DND-41 (cell line): ENCODE data around the gene ATP2A2.

Experiments
- ATAC-seq: fragments of 200-7000 bp; cut with Tn5 transposase; 3 replicates; pipeline ENCODE4 v1.9.1; 2021; ENCODE audit warnings: low read depth; ENCODE audit not compliant: insufficient read depth
- DNase-seq: peaks from one replicate; pipeline ENCODE4 v3.0.0-alpha.2; 2020
- H2AFZ ChIP-seq: 2 replicates; pipeline ENCODE4 v1.6.0; 2012; ENCODE audit warnings: low read depth, low read length
- H3K27ac ChIP-seq: 2 replicates; pipeline ENCODE4 v1.5.1; 2012; ENCODE audit warnings: low read length, inconsistent platforms
- H3K27me3 ChIP-seq: fragments of 200-600 bp; sonication (generic); 2 replicates; pipeline ENCODE4 v1.6.0; 2012; ENCODE audit warnings: low read length, mild to moderate bottlenecking, inconsistent platforms; ENCODE audit not compliant: insufficient read depth, poor library complexity
- H3K36me3 ChIP-seq: 2 replicates; pipeline ENCODE4 v1.5.1; 2012; ENCODE audit warnings: low read length, inconsistent platforms; ENCODE audit not compliant: insufficient read depth
- H3K4me1 ChIP-seq: 2 replicates; pipeline ENCODE4 v1.5.1; 2012; ENCODE audit warnings: mild to moderate bottlenecking, low read length; ENCODE audit not compliant: insufficient read depth
- H3K4me2 ChIP-seq: 2 replicates; pipeline ENCODE4 v1.6.0; 2012; ENCODE audit warnings: mild to moderate bottlenecking, moderate library complexity, low read length, inconsistent platforms; ENCODE audit not compliant: insufficient read depth
- H3K4me3 ChIP-seq, 2 experiments: fragments of 200-600 bp in 1 of 2; shearing (Covaris generic) in 1 of 2; 2 replicates each; pipeline ENCODE4 v1.5.1; 2012 to 2016; ENCODE audit warnings: inconsistent platforms in 2 of 2, low read length in 2 of 2, mild to moderate bottlenecking in 2 of 2, low read depth in 1 of 2, moderate library complexity in 1 of 2
- H3K79me2 ChIP-seq: 2 replicates; pipeline ENCODE4 v1.6.0; 2012; ENCODE audit warnings: low read length, inconsistent platforms; ENCODE audit not compliant: insufficient read depth
- H3K9ac ChIP-seq: 2 replicates; pipeline ENCODE4 v1.6.0; 2012; ENCODE audit warnings: low read depth, mild to moderate bottlenecking, inconsistent platforms, low read length, moderate library complexity
- H3K9me3 ChIP-seq: 2 replicates; pipeline ENCODE4 v1.5.1; 2012; ENCODE audit warnings: low read length, moderate library complexity, mild to moderate bottlenecking, inconsistent platforms; ENCODE audit not compliant: insufficient read depth, severe bottlenecking
- H4K20me1 ChIP-seq: 2 replicates; pipeline ENCODE4 v1.6.0; 2012; ENCODE audit warnings: low read length; ENCODE audit not compliant: insufficient read depth
- EZH2 ChIP-seq: IDR thresholded peaks from 3 replicates; pipeline ENCODE4 v1.6.1; 2012; ENCODE audit warnings: borderline replicate concordance, low read depth, mild to moderate bottlenecking, moderate library complexity, low read length, inconsistent platforms; ENCODE audit not compliant: severe bottlenecking
- TF ChIP-seq, protein P1 (sequence below): IDR thresholded peaks from 2 replicates; pipeline ENCODE4 v1.5.1; 2012; ENCODE audit warnings: borderline replicate concordance, low read length, moderate library complexity, mild to moderate bottlenecking; ENCODE audit not compliant: poor library complexity, severe bottlenecking; ENCODE audit errors: extremely low read depth

The ATP2A2 gene

DNA sequence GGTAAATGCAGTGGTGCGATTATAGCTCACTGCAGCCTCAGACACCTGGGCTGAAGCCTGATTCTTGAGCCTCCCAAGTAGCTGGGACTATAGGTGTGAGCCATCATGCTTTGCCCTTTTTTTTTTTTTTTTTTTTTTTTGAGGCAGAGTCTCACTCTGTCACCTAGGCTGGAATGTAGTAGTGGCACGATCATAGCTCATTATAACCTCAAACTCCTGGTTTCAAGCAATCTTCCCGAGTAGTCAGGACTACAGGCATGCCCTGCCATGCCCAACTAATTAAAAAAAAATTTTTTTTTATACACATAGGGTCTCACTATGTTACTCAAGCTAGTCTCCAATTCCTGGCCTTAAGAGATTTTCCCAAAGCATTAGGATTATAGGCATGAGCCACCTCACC, 6.9 kb downstream of the ATP2A2 start:
- Histone ChIP-seq H3K9me3 (no peaks in the 10 kb centered on the region), H3K79me2 (peaks cover 99% of the 10 kb centered on the region), H3K27me3 (no peaks in the 10 kb centered on the region), H3K36me3 (peaks cover 96% of the 10 kb centered on the region), H3K9ac (no peak overlapping the region), H4K20me1 (peaks cover 67% of the 10 kb centered on the region; the same call in 1 of the 2 replicates), H3K4me1 (peaks cover 39% of the 10 kb centered on the region), H3K4me2 (no peak overlapping the region), H3K4me3 (no peak overlapping the region), H2AFZ (no peak overlapping the region), H3K27ac (no peak overlapping the region)
- DNase-seq (no peak), ATAC-seq (no peak)
- TF ChIP-seq, protein P1, sequence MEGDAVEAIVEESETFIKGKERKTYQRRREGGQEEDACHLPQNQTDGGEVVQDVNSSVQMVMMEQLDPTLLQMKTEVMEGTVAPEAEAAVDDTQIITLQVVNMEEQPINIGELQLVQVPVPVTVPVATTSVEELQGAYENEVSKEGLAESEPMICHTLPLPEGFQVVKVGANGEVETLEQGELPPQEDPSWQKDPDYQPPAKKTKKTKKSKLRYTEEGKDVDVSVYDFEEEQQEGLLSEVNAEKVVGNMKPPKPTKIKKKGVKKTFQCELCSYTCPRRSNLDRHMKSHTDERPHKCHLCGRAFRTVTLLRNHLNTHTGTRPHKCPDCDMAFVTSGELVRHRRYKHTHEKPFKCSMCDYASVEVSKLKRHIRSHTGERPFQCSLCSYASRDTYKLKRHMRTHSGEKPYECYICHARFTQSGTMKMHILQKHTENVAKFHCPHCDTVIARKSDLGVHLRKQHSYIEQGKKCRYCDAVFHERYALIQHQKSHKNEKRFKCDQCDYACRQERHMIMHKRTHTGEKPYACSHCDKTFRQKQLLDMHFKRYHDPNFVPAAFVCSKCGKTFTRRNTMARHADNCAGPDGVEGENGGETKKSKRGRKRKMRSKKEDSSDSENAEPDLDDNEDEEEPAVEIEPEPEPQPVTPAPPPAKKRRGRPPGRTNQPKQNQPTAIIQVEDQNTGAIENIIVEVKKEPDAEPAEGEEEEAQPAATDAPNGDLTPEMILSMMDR = no peak
- no peak for TF ChIP-seq EZH2

DNA sequence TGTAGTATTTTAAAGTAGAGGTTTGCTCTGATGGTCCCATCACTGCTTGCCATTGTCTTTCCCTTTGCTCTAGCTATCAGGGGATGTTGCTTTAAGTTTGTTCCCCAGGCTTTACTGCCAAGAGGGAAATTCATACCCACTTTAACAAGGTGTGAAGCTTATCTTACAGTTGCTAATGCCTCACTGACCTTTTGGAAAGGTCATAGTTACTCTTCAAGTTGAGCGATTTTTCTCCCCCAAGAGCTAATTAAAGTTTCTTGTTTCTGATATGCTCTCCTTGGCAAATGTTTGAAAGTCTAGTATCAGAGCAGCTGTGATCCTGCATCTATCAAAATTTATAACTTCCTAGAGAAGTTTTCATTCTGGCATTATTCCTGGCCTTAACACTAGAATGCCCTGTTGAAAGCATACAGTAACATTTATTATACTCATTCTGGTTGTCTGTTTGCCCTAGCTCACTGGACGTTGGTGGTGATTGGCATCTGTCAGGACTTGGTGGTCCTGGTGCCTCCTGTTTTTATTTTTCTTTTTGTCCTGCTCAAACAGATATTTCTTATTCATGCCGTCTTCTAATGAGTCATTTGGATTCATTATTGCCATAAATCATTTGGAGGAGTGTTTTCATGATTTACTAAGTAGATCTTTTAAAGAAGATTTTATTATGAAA, 8.1 kb downstream of the ATP2A2 start:
- Histone ChIP-seq H3K4me2 (no peak overlapping the region), H3K4me1 (peaks cover 27% of the 10 kb centered on the region), H3K79me2 (peaks cover 94% of the 10 kb centered on the region), H3K27me3 (no peaks in the 10 kb centered on the region), H3K4me3 (no peak overlapping the region), H3K27ac (no peak overlapping the region), H3K9ac (no peak overlapping the region), H2AFZ (no peak overlapping the region), H3K9me3 (no peaks in the 10 kb centered on the region), H4K20me1 (peaks cover 58% of the 10 kb centered on the region; the same call in 1 of the 2 replicates), H3K36me3 (peaks cover 93% of the 10 kb centered on the region)
- no peak for ATAC-seq
- no peak for DNase-seq
- TF ChIP-seq, protein P1 = no peak
- no peak for TF ChIP-seq EZH2

DNA sequence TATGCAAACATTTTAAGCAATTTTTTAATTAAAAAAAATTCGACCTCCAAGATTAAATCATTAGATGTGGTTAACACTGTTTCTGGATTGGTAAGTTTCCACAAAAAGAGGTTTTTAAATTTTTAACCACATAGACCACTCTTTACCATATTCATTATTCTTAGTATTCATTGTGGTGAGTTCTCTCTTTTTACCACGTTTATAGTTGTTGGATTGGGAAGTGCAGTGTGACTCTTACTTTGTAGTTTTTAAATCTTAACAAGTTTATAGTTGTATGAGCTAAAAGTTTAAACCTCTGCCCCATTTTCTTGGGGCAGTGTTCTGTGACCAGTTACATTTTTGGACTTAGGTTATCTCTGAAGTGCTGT, 8.6 kb downstream of the ATP2A2 start:
- DNase-seq (no peak), ATAC-seq (no peak)
- peaks cover 93% of the 10 kb centered on the region for H3K36me3 ChIP-seq
- peaks cover 94% of the 10 kb centered on the region for H3K79me2 ChIP-seq
- H4K20me1 ChIP-seq = peaks cover 57% of the 10 kb centered on the region; the same call in 1 of the 2 replicates
- H3K4me2 ChIP-seq = no peak overlapping the region
- H3K9ac ChIP-seq = no peak overlapping the region
- no peak overlapping the region for H3K4me3 ChIP-seq
- no peaks in the 10 kb centered on the region for H3K9me3 ChIP-seq
- no peak overlapping the region for H3K27ac ChIP-seq
- H3K27me3 ChIP-seq = no peaks in the 10 kb centered on the region
- peaks cover 22% of the 10 kb centered on the region; the same call in 1 of the 2 replicates for H3K4me1 ChIP-seq
- no peak for TF ChIP-seq EZH2
- TF ChIP-seq, protein P1 = no peak
- H2AFZ ChIP-seq = no peak overlapping the region
